IPS-15b (cell line): ENCODE measurements around the gene IGLON5.

Experiments
- H3K27me3 ChIP-seq: one replicate; pipeline ENCODE4 v1.6.1; 2013; ENCODE audit warnings: low read length; ENCODE audit not compliant: control insufficient read depth, insufficient read depth
- H3K36me3 ChIP-seq: one replicate; pipeline ENCODE4 v1.6.1; 2013; ENCODE audit warnings: low read length; ENCODE audit not compliant: control insufficient read depth, insufficient read depth
- H3K4me1 ChIP-seq: one replicate; pipeline ENCODE4 v1.6.1; 2013; ENCODE audit warnings: mild to moderate bottlenecking, low read length; ENCODE audit not compliant: control insufficient read depth, insufficient read depth
- H3K4me3 ChIP-seq: one replicate; pipeline ENCODE4 v1.5.1; 2013; ENCODE audit warnings: low read depth, low read length
- H3K9ac ChIP-seq: one replicate; pipeline ENCODE4 v1.6.1; 2013; ENCODE audit warnings: low read depth, mild to moderate bottlenecking, low read length
- H3K9me3 ChIP-seq: one replicate; pipeline ENCODE4 v1.6.1; 2013; ENCODE audit warnings: mild to moderate bottlenecking, low read length; ENCODE audit not compliant: control insufficient read depth, insufficient read depth

Gene IGLON5

GRCh38 chr19:51311351-51312257 is at the start of gene IGLON5:
Gene IGLON5 (plus strand): TSS chr19:51311644. CDS start chr19:51311848, 204 bp downstream.
- Histone ChIP-seq H3K27me3 (no peaks in the 10 kb centered on the region), H3K9me3 (no peaks in the 10 kb centered on the region), H3K36me3 (no peaks in the 10 kb centered on the region), H3K4me1 (peaks cover 5% of the 10 kb centered on the region), H3K9ac (no peak within 1 kb of the TSS), H3K4me3 (peak within 1 kb of the TSS; percentile 20)

GRCh38 chr19:51263808-51264207 is 47.6 kb upstream of the IGLON5 start:
- Histone ChIP-seq H3K36me3 (no peaks in the 10 kb centered on the region), H3K27me3 (peaks cover 4% of the 10 kb centered on the region), H3K4me3 (no peak overlapping the region), H3K4me1 (peaks cover 3% of the 10 kb centered on the region), H3K9me3 (no peaks in the 10 kb centered on the region), H3K9ac (no peak overlapping the region)

GRCh38 chr19:51271067-51271466 is 40.4 kb upstream of the IGLON5 start:
- H3K36me3 ChIP-seq = no peaks in the 10 kb centered on the region
- no peak overlapping the region for H3K9ac ChIP-seq
- H3K4me3 ChIP-seq = no peak overlapping the region
- H3K9me3 ChIP-seq = no peaks in the 10 kb centered on the region
- H3K4me1 ChIP-seq = no peaks in the 10 kb centered on the region
- no peaks in the 10 kb centered on the region for H3K27me3 ChIP-seq

- Histone ChIP-seq H3K4me3 (no peak overlapping the region), H3K36me3 (no peaks in the 10 kb centered on the region), H3K9ac (no peak overlapping the region), H3K27me3 (no peaks in the 10 kb centered on the region), H3K4me1 (no peaks in the 10 kb centered on the region), H3K9me3 (no peaks in the 10 kb centered on the region)
Observed at GRCh38 chr19:51272183-51272810, 39.1 kb upstream of the IGLON5 start.

GRCh38 chr19:51274049-51274770 is 37.2 kb upstream of the IGLON5 start:
- Histone ChIP-seq H3K27me3 (no peaks in the 10 kb centered on the region), H3K36me3 (no peaks in the 10 kb centered on the region), H3K9ac (no peak overlapping the region), H3K4me1 (no peaks in the 10 kb centered on the region), H3K9me3 (no peaks in the 10 kb centered on the region), H3K4me3 (no peak overlapping the region)

GRCh38 chr19:51277112-51277511 is 34.3 kb upstream of the IGLON5 start:
- Histone ChIP-seq H3K9me3 (no peaks in the 10 kb centered on the region), H3K4me1 (no peaks in the 10 kb centered on the region), H3K36me3 (no peaks in the 10 kb centered on the region), H3K27me3 (no peaks in the 10 kb centered on the region), H3K9ac (no peak overlapping the region), H3K4me3 (no peak overlapping the region)

- Histone ChIP-seq H3K4me1 (no peaks in the 10 kb centered on the region), H3K27me3 (no peaks in the 10 kb centered on the region), H3K9me3 (no peaks in the 10 kb centered on the region)
Observed at GRCh38 chr19:51282335-51282734, 29.1 kb upstream of the IGLON5 start.

GRCh38 chr19:51285682-51286081 is 25.8 kb upstream of the IGLON5 start:
- Histone ChIP-seq H3K36me3 (no peaks in the 10 kb centered on the region), H3K4me1 (no peaks in the 10 kb centered on the region), H3K4me3 (no peak overlapping the region), H3K9ac (no peak overlapping the region), H3K9me3 (no peaks in the 10 kb centered on the region), H3K27me3 (no peaks in the 10 kb centered on the region)

More at GRCh38 chr19:51282335-51282734, 29.1 kb upstream of the IGLON5 start:
- no peak overlapping the region for H3K4me3 ChIP-seq
- no peak overlapping the region for H3K9ac ChIP-seq
- H3K36me3 ChIP-seq = no peaks in the 10 kb centered on the region

GRCh38 chr19:51289635-51290034 is 21.8 kb upstream of the IGLON5 start:
- Histone ChIP-seq H3K4me1 (peaks cover 16% of the 10 kb centered on the region), H3K36me3 (no peaks in the 10 kb centered on the region), H3K27me3 (no peaks in the 10 kb centered on the region), H3K4me3 (no peak overlapping the region), H3K9me3 (no peaks in the 10 kb centered on the region), H3K9ac (no peak overlapping the region)

GRCh38 chr19:51292971-51293370 is 18.5 kb upstream of the IGLON5 start:
- Histone ChIP-seq H3K4me1 (peaks cover 31% of the 10 kb centered on the region), H3K9me3 (no peaks in the 10 kb centered on the region), H3K27me3 (no peaks in the 10 kb centered on the region), H3K9ac (no peak overlapping the region), H3K4me3 (no peak overlapping the region), H3K36me3 (no peaks in the 10 kb centered on the region)

- H3K9me3 ChIP-seq = no peaks in the 10 kb centered on the region
- peak overlapping the region; percentile 27 for H3K4me3 ChIP-seq
- peaks cover 31% of the 10 kb centered on the region for H3K4me1 ChIP-seq
- H3K9ac ChIP-seq = peak overlapping the region; percentile 39
- H3K36me3 ChIP-seq = no peaks in the 10 kb centered on the region
- H3K27me3 ChIP-seq = no peaks in the 10 kb centered on the region
Observed at GRCh38 chr19:51293571-51294210, 17.8 kb upstream of the IGLON5 start.
